Nephron (organoid): ENCODE data around the gene DDX50.

Source experiments
- H3K27ac Mint-ChIP-seq, 3 experiments: 2 replicates each; pipeline ENCODE4 v1.8.0; 2020; ENCODE audit warnings: mixed read lengths in 3 of 3, mild to moderate bottlenecking in 2 of 3, moderate library complexity in 1 of 3
- H3K27me3 Mint-ChIP-seq: 2 replicates; pipeline ENCODE4 v1.8.0; 2021; ENCODE audit warnings: low read depth, mild to moderate bottlenecking, moderate library complexity, mixed read lengths
- H3K36me3 Mint-ChIP-seq: 2 replicates; pipeline ENCODE4 v1.8.0; 2020; ENCODE audit warnings: low read depth, mixed read lengths
- H3K4me1 Mint-ChIP-seq: 2 replicates; pipeline ENCODE4 v1.8.0; 2020; ENCODE audit warnings: mixed read lengths
- H3K4me3 Mint-ChIP-seq, 3 experiments: 2 replicates each; pipeline ENCODE4 v1.8.0; 2020; ENCODE audit warnings: mild to moderate bottlenecking in 3 of 3, mixed read lengths in 3 of 3, moderate library complexity in 2 of 3
- H3K9me3 Mint-ChIP-seq: 2 replicates; pipeline ENCODE4 v1.8.0; 2020; ENCODE audit warnings: mixed read lengths
- TF ChIP-seq, protein P1 (sequence below), 3 experiments: fragments of 200-600 bp; sonication (generic); IDR thresholded peaks; one replicate each; pipeline ENCODE4 v1.5.0; 2021; ENCODE audit warnings: antibody characterized with exemption in 3 of 3; ENCODE audit not compliant: unreplicated experiment in 3 of 3

DDX50 gene

DNA sequence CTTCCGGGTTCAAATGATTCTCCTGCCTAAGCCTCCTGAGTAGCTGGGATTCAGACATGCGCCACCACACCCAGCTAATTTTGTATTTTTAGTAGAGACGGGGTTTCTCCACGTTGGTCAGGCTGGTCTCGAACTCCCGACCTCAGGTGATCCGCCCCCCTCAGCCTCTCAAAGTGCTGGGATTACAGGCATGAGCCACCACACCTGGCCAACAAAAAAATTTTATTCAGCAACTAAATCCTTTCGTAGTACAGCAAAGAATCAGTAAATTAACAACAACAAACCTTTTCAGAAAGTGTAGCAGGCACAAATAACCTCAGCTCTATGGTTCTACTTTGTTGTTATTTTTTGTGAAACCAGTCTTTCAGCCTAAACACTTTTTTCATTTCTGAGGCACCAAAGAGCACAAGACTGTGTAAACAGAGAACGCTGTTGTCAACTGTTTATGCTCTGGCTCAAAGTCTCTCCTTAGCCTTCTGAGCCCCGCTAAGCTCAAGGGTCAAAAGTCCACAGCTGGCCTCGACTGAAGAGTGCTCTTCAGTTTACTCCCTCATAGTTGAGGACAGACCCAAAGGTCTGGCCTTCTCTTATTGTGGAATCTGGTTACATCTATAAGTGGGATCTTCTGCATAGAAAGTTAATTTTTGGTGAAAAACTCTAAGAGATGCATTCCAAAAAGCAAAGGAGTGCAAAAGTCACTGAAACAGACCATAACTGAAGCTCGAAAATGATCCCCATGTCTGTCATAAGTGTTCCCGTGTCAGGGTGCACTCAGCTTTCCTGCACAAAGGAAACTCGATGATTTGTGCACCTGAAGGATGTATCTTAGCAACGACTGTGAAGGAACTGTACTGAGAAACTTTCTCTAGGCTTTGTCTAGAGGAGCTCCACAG is 24.6 kb upstream of the DDX50 start:
- Mint-ChIP-seq H3K36me3 (no peaks in the 10 kb centered on the region), H3K4me3 (peak overlapping the region in 1 of 3 experiments; percentile 4), H3K27me3 (no peaks in the 10 kb centered on the region), H3K4me1 (peaks cover 39% of the 10 kb centered on the region), H3K9me3 (no peaks in the 10 kb centered on the region), H3K27ac (peak overlapping the region; percentile 66 to 97 (median 90))
- TF ChIP-seq, protein P1, sequence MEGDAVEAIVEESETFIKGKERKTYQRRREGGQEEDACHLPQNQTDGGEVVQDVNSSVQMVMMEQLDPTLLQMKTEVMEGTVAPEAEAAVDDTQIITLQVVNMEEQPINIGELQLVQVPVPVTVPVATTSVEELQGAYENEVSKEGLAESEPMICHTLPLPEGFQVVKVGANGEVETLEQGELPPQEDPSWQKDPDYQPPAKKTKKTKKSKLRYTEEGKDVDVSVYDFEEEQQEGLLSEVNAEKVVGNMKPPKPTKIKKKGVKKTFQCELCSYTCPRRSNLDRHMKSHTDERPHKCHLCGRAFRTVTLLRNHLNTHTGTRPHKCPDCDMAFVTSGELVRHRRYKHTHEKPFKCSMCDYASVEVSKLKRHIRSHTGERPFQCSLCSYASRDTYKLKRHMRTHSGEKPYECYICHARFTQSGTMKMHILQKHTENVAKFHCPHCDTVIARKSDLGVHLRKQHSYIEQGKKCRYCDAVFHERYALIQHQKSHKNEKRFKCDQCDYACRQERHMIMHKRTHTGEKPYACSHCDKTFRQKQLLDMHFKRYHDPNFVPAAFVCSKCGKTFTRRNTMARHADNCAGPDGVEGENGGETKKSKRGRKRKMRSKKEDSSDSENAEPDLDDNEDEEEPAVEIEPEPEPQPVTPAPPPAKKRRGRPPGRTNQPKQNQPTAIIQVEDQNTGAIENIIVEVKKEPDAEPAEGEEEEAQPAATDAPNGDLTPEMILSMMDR (IDR thresholded peaks at IDR 0.05; ENCODE audit: unreplicated experiment in 3 of 3) = no peak

DNA sequence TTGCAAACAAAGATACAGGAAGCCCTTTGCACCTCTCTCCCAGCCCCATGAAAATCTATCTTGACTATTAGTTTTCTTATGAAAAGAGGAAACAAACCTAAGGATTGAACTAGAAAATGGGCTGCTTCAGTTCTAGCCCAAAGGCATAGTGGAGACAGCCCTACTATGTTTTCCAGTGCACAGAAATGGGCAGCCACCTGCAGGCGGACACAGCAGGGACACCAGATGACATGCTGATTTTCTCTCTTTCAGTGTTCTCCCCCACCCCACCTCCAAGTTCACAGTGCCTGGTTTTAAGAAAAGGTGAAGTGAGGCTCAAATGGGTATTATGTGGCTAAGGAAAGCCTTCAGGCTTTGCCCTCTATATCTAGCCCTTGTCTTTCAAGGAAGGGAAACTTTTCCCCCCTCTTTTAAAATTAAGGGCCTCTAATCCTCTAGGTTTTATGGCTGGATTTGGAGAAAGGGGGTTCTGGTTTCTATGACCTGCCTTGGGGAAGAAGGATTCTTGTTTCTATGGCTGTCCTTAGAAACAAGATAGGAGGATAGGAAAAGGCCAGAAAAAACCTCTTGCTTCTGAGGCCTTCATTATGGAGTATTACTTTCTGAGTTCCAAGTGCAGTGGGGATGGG is 23.5 kb upstream of the DDX50 start:
- Mint-ChIP-seq H3K36me3 (no peaks in the 10 kb centered on the region), H3K4me3 (no peak overlapping the region), H3K9me3 (no peaks in the 10 kb centered on the region), H3K27ac (peak overlapping the region; percentile 66 to 97 (median 90)), H3K27me3 (no peaks in the 10 kb centered on the region), H3K4me1 (peaks cover 32% of the 10 kb centered on the region)
- TF ChIP-seq, protein P1 (IDR thresholded peaks at IDR 0.05; ENCODE audit: unreplicated experiment in 3 of 3) = no peak

- Mint-ChIP-seq H3K27ac (peak overlapping the region in 1 of 3 experiments; percentile 97), H3K27me3 (no peaks in the 10 kb centered on the region), H3K36me3 (no peaks in the 10 kb centered on the region), H3K4me3 (no peak overlapping the region), H3K4me1 (peaks cover 32% of the 10 kb centered on the region), H3K9me3 (no peaks in the 10 kb centered on the region)
- TF ChIP-seq, protein P1 (IDR thresholded peaks at IDR 0.05; ENCODE audit: unreplicated experiment in 3 of 3) = no peak
Observed at GRCh38 chr10:68878496-68878895, 22.6 kb upstream of the DDX50 start.

- Mint-ChIP-seq H3K4me1 (peaks cover 26% of the 10 kb centered on the region), H3K4me3 (no peak overlapping the region), H3K27ac (peak overlapping the region in 1 of 3 experiments; percentile 97), H3K27me3 (no peaks in the 10 kb centered on the region), H3K9me3 (no peaks in the 10 kb centered on the region), H3K36me3 (no peaks in the 10 kb centered on the region)
- TF ChIP-seq, protein P1 (IDR thresholded peaks at IDR 0.05; ENCODE audit: unreplicated experiment in 3 of 3) = no peak
Observed at GRCh38 chr10:68879628-68880027, 21.5 kb upstream of the DDX50 start.

GRCh38 chr10:68880181-68880580 is 20.9 kb upstream of the DDX50 start:
- TF ChIP-seq, protein P1 (IDR thresholded peaks at IDR 0.05; ENCODE audit: unreplicated experiment in 3 of 3) = no peak
- Mint-ChIP-seq H3K9me3 (no peaks in the 10 kb centered on the region), H3K27me3 (no peaks in the 10 kb centered on the region), H3K4me1 (peaks cover 23% of the 10 kb centered on the region), H3K36me3 (no peaks in the 10 kb centered on the region), H3K4me3 (no peak overlapping the region), H3K27ac (no peak overlapping the region)
